H1 (cell line): ENCODE measurements around the gene BRSK2. TPM values are rescaled to one million over a fixed set of nuclear protein-coding genes. Genes with fewer than 3 reads are reported as not detected.

Source experiments
- HDAC2 ChIP-seq, 2 experiments: fragments of 300-600 bp in 1 of 2; sonication (generic) in 1 of 2; IDR thresholded peaks; 2 replicates each; pipeline ENCODE4 v1.6.1; 2011 to 2012; ENCODE audit warnings: low read depth in 2 of 2, low read length in 2 of 2, mild to moderate bottlenecking in 2 of 2, moderate library complexity in 2 of 2, borderline replicate concordance in 1 of 2, inconsistent platforms in 1 of 2
- JUND ChIP-seq: IDR thresholded peaks from 2 replicates; pipeline ENCODE4 v1.6.1; 2011; ENCODE audit warnings: mild to moderate bottlenecking, improper control_type of control experiment, low read length
- polyA plus RNA-seq, 7 experiments: library from polyadenylated mRNA; depleted of rRNA in 3 of 7; stranded (reverse) in 5 of 7; unstranded in 2 of 7; fragments of >200 nt in 5 of 7; fragments of 200-250 nt in 2 of 7; gene quantifications; 1 replicate in 5 of 7; 2 replicates in 1 of 7; 4 replicates in 1 of 7; pipeline versions ENCODE4 v1.2.1 to v1.2.3, GENCODE V29; 2011 to 2013; ENCODE audit warnings: missing spikeins in 2 of 7, mixed read lengths in 2 of 7
- total RNA-seq: library from RNA; stranded (reverse); fragmentation: NEBNext Ultra II Directional; extraction: Animal tissue kit (Norgen Biotek cat#: 25700); gene quantifications from 2 replicates; pipeline ENCODE4 v1.2.1, GENCODE V29; 2021

Gene BRSK2
- total and polyA plus RNA-seq, 2 of the 8 experiments (the other 6 are each of a cell fraction or from before 2014, with no cell fraction given) = 17.3 to 27.1 TPM

DNA sequence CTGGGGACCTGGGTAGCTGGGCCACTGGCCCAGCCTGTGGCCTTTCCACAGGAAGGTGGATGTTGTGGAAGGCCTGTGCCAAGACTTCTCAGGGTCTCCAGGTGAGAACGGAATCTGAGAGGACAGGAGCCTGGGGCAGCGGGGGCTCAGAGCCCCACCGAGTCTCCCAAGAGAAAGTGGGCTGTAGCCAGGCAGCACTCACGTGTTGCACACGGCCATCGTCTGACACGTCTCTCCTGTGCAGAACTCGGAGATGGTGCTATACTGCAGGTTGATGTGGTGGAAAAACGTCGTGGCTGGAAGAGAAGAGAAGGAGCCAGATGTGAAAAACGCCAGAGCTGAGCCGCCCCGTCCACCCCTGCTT is 90.4 kb downstream of the BRSK2 start (continued):
- TF ChIP-seq HDAC2 (IDR thresholded peaks at IDR 0.05; ENCODE audit: borderline replicate concordance in 1 of 2, low read depth in 2 of 2, low read length in 2 of 2) (no peak), JUND (no peak)
